ENCODE results near the gene NDST1.

NDST1 gene

DNA sequence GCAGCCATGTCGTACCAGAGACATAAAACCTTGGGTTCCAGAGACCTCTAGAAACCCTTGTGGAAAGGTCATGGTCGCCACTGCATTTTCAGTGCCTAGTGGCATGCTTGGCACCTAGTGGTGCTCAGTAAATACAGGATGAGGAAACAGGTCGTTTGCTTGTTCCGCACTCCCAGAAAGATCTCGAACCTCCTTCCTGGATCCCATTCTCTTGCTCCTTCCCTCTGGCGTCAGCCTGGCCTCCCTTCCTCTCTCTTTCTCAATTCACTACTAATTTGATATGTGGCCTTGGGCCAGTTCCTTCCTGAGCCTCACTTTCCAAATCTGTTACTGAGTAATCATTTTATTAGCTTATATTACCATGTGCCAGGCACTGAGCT, 4.4 kb downstream of the NDST1 start (continued):
- TF ChIP-seq, protein P1, sequence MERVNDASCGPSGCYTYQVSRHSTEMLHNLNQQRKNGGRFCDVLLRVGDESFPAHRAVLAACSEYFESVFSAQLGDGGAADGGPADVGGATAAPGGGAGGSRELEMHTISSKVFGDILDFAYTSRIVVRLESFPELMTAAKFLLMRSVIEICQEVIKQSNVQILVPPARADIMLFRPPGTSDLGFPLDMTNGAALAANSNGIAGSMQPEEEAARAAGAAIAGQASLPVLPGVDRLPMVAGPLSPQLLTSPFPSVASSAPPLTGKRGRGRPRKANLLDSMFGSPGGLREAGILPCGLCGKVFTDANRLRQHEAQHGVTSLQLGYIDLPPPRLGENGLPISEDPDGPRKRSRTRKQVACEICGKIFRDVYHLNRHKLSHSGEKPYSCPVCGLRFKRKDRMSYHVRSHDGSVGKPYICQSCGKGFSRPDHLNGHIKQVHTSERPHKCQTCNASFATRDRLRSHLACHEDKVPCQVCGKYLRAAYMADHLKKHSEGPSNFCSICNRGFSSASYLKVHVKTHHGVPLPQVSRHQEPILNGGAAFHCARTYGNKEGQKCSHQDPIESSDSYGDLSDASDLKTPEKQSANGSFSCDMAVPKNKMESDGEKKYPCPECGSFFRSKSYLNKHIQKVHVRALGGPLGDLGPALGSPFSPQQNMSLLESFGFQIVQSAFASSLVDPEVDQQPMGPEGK (CRISPR knock-in tag; IDR thresholded peaks at IDR 0.05; ENCODE audit: borderline replicate concordance), result no peak
- no peak for TF ChIP-seq ZNF8 (CRISPR knock-in tag; IDR thresholded peaks at IDR 0.05)
- no peak for TF ChIP-seq ZC3H10 (CRISPR knock-in tag; IDR thresholded peaks at IDR 0.05)
- TF ChIP-seq TCF4 (CRISPR knock-in tag; IDR thresholded peaks at IDR 0.05; ENCODE audit: borderline replicate concordance), result no peak
- TF ChIP-seq, protein P2, sequence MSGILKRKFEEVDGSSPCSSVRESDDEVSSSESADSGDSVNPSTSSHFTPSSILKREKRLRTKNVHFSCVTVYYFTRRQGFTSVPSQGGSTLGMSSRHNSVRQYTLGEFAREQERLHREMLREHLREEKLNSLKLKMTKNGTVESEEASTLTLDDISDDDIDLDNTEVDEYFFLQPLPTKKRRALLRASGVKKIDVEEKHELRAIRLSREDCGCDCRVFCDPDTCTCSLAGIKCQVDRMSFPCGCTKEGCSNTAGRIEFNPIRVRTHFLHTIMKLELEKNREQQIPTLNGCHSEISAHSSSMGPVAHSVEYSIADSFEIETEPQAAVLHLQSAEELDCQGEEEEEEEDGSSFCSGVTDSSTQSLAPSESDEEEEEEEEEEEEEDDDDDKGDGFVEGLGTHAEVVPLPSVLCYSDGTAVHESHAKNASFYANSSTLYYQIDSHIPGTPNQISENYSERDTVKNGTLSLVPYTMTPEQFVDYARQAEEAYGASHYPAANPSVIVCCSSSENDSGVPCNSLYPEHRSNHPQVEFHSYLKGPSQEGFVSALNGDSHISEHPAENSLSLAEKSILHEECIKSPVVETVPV (CRISPR knock-in tag; IDR thresholded peaks at IDR 0.05), result no peak
- no peak for TF ChIP-seq SNAI2 (CRISPR knock-in tag; IDR thresholded peaks at IDR 0.05)
- TF ChIP-seq ZFP3 (CRISPR knock-in tag; IDR thresholded peaks at IDR 0.05), result no peak
- TF ChIP-seq BACH2 (CRISPR knock-in tag; IDR thresholded peaks at IDR 0.05; ENCODE audit: borderline replicate concordance), result no peak

DNA sequence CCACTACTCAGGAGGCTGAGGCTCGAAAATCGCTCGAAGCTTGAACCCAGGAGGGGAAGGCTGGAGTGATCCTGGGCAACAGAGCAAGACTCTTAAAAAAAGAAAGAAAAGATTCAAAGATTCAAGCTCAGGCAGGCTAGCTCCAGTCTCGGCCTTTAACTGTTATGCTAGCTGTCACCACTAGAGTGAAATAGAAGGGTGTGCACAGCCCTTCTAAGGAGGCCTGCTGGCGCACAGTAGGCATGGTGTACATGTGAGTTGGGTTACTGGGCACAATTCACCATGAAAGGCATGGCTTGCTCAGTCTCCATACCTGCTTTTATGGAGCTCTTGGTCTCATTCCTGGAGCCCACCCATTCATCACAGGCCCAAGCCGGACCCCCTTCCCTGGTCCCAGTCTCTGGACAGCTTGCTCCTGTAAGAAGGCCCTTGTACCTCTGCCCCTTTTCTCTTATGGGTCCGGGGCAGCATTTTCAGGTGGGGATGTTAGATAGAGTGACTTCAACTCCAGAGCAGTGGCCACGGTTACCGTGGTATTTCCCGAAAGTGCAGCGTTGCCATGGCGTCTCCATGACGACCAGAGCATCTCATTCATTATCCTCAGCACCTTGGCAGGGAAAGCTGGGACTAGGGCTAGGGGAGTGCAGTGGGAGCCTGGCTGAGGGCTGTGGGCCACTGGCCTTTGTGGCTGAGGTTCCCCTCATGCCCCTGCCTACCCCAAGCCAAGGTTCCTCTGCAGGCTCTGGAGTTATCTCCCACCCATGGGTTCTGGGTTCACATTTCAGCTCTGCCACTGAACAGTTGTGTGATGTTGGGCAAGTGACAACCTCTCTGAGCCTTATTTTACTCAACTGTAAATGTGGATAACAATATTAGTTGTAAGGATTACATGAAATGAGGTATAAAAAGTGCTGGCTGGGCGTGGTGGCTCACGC, 5.7 kb downstream of the NDST1 start:
- no peak for ATAC-seq
- TF ChIP-seq OSR1 (CRISPR knock-in tag; IDR thresholded peaks at IDR 0.05) (no peak), ZNF565 (CRISPR knock-in tag; conservative IDR thresholded peaks at IDR 0.05; ENCODE audit: low read depth) (no peak), TCF4 (CRISPR knock-in tag; IDR thresholded peaks at IDR 0.05; ENCODE audit: borderline replicate concordance) (no peak), BACH2 (CRISPR knock-in tag; IDR thresholded peaks at IDR 0.05; ENCODE audit: borderline replicate concordance) (no peak), CSDC2 (CRISPR knock-in tag; IDR thresholded peaks at IDR 0.05) (no peak), ESRRG (CRISPR knock-in tag; IDR thresholded peaks at IDR 0.05) (no peak), ZNF8 (CRISPR knock-in tag; IDR thresholded peaks at IDR 0.05) (no peak), RARB (CRISPR knock-in tag; IDR thresholded peaks at IDR 0.05) (no peak), ZC3H10 (CRISPR knock-in tag; IDR thresholded peaks at IDR 0.05) (no peak), GLIS3 (CRISPR knock-in tag; IDR thresholded peaks at IDR 0.05) (no peak)
- TF ChIP-seq, protein P2 (CRISPR knock-in tag; IDR thresholded peaks at IDR 0.05), result no peak
- TF ChIP-seq, protein P3, sequence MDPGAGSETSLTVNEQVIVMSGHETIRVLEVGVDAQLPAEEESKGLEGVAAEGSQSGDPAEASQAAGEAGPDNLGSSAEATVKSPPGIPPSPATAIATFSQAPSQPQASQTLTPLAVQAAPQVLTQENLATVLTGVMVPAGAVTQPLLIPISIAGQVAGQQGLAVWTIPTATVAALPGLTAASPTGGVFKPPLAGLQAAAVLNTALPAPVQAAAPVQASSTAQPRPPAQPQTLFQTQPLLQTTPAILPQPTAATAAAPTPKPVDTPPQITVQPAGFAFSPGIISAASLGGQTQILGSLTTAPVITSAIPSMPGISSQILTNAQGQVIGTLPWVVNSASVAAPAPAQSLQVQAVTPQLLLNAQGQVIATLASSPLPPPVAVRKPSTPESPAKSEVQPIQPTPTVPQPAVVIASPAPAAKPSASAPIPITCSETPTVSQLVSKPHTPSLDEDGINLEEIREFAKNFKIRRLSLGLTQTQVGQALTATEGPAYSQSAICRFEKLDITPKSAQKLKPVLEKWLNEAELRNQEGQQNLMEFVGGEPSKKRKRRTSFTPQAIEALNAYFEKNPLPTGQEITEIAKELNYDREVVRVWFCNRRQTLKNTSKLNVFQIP (CRISPR knock-in tag; IDR thresholded peaks at IDR 0.05; ENCODE audit: borderline replicate concordance, low read depth), result no peak
- TF ChIP-seq, protein P1 (CRISPR knock-in tag; IDR thresholded peaks at IDR 0.05; ENCODE audit: borderline replicate concordance), result no peak

DNA sequence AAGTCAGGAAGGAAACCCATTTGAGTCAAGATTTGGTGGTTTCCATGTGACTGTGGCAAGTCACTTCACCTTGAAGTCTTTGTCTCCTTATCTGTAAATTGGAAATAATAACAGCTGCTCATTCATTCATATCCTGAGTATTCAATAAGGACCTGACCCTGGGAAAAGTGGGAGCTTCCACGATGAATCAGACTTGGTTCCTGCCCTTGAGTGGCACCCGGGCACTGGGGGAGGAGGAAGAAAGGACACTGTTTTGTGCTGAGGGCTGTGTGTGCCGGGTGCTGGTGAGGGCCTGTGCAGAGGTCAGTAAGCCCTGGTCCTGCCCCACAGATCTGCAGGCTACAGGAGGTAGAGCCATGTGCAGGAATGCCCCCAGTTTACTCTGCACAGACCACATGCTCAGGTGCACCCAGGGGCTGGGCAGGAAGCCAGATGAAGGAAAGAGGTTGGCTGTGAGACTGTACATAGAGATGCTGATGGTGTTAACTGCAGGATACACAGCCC, 6.8 kb downstream of the NDST1 start:
- no peak for TF ChIP-seq ZC3H10 (CRISPR knock-in tag; IDR thresholded peaks at IDR 0.05)
- no peak for TF ChIP-seq BACH2 (CRISPR knock-in tag; IDR thresholded peaks at IDR 0.05; ENCODE audit: borderline replicate concordance)
- TF ChIP-seq ZNF565 (CRISPR knock-in tag; conservative IDR thresholded peaks at IDR 0.05; ENCODE audit: low read depth), result no peak
- TF ChIP-seq ARNTL (CRISPR knock-in tag; IDR thresholded peaks at IDR 0.05; ENCODE audit: borderline replicate concordance, low read depth), result no peak
- no peak for TF ChIP-seq ISL1 (CRISPR knock-in tag; IDR thresholded peaks at IDR 0.05)
- no peak for TF ChIP-seq RARB (CRISPR knock-in tag; IDR thresholded peaks at IDR 0.05)
- TF ChIP-seq, protein P2 (CRISPR knock-in tag; IDR thresholded peaks at IDR 0.05), result no peak
- no peak for TF ChIP-seq TCF4 (CRISPR knock-in tag; IDR thresholded peaks at IDR 0.05; ENCODE audit: borderline replicate concordance)
- TF ChIP-seq, protein P4, sequence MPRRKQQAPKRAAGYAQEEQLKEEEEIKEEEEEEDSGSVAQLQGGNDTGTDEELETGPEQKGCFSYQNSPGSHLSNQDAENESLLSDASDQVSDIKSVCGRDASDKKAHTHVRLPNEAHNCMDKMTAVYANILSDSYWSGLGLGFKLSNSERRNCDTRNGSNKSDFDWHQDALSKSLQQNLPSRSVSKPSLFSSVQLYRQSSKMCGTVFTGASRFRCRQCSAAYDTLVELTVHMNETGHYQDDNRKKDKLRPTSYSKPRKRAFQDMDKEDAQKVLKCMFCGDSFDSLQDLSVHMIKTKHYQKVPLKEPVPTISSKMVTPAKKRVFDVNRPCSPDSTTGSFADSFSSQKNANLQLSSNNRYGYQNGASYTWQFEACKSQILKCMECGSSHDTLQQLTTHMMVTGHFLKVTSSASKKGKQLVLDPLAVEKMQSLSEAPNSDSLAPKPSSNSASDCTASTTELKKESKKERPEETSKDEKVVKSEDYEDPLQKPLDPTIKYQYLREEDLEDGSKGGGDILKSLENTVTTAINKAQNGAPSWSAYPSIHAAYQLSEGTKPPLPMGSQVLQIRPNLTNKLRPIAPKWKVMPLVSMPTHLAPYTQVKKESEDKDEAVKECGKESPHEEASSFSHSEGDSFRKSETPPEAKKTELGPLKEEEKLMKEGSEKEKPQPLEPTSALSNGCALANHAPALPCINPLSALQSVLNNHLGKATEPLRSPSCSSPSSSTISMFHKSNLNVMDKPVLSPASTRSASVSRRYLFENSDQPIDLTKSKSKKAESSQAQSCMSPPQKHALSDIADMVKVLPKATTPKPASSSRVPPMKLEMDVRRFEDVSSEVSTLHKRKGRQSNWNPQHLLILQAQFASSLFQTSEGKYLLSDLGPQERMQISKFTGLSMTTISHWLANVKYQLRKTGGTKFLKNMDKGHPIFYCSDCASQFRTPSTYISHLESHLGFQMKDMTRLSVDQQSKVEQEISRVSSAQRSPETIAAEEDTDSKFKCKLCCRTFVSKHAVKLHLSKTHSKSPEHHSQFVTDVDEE (CRISPR knock-in tag; IDR thresholded peaks at IDR 0.05), result no peak
- TF ChIP-seq OSR1 (CRISPR knock-in tag; IDR thresholded peaks at IDR 0.05), result no peak
- peak; percentile 3 for ATAC-seq

Data from SK-N-SH treated with all-trans-retinoic acid at 6 μM for 48 hours (cell line).